IMR-90 (cell line): ENCODE results near the gene CUX1. TPM values are rescaled to one million over a fixed set of nuclear protein-coding genes. Genes with fewer than 3 reads are reported as not detected.

Source experiments
- ATAC-seq: fragments of 200-7000 bp; cut with Tn5 transposase; 2 replicates; pipeline ENCODE4 v1.9.1; 2020; ENCODE audit warnings: low read depth, mild to moderate bottlenecking, moderate library complexity
- BruUV-seq: library from RNA; stranded (reverse); fragments of 400-500 nt; replicated peaks from 2 replicates; lab custom pipeline; 2021; lab: Mats Ljungman, UMichigan
- CTCF ChIA-PET: fragments of 300-600 bp; formaldehyde crosslinking; extraction: SDS; loops from one replicate; lab custom pipeline; 2021; ENCODE audit warnings: antibody characterized with exemption; lab: Yijun Ruan, JAX
- POLR2A ChIA-PET: fragments of 300-600 bp; sonication (Branson Sonifier 250); formaldehyde crosslinking; loops from one replicate; lab custom pipeline; 2022; ENCODE audit warnings: antibody characterized with exemption; ENCODE audit not compliant: unreplicated experiment; lab: Charles Lee
- DNase-seq: peaks from one replicate; pipeline ENCODE4 v3.0.0; 2013
- H2AFZ ChIP-seq: replicated peaks from 2 replicates; pipeline ENCODE3; 2013; ENCODE audit warnings: low read length, mild to moderate bottlenecking; ENCODE audit not compliant: poor library complexity
- H2AK5ac ChIP-seq: 2 replicates; pipeline ENCODE4 v1.6.1; 2013; ENCODE audit warnings: low read depth, low read length, inconsistent platforms
- H2AK9ac ChIP-seq: replicated peaks from 2 replicates; pipeline ENCODE3; 2013; ENCODE audit warnings: mild to moderate bottlenecking, low read depth, low read length, moderate library complexity; ENCODE audit not compliant: poor library complexity
- H2BK120ac ChIP-seq: 2 replicates; pipeline ENCODE4 v1.6.1; 2013; ENCODE audit warnings: low read depth, low read length, inconsistent platforms
- H2BK15ac ChIP-seq: 3 replicates; pipeline ENCODE4 v1.6.1; 2013; ENCODE audit warnings: low read depth, low read length, inconsistent platforms
- H2BK20ac ChIP-seq: 2 replicates; pipeline ENCODE4 v1.6.1; 2013; ENCODE audit warnings: low read depth, mild to moderate bottlenecking, inconsistent platforms, low read length, moderate library complexity
- H2BK5ac ChIP-seq: 2 replicates; pipeline ENCODE4 v1.6.1; 2013; ENCODE audit warnings: mild to moderate bottlenecking, low read depth, low read length, inconsistent platforms; ENCODE audit not compliant: poor library complexity, severe bottlenecking
- H3K14ac ChIP-seq: replicated peaks from 2 replicates; pipeline ENCODE4 v1.6.1; 2013; ENCODE audit warnings: low read depth, low read length, inconsistent platforms
- H3K18ac ChIP-seq: 2 replicates; pipeline ENCODE4 v1.6.1; 2013; ENCODE audit warnings: low read depth, low read length, control low read depth
- H3K23ac ChIP-seq: 2 replicates; pipeline ENCODE4 v1.6.1; 2013; ENCODE audit warnings: low read depth, low read length, inconsistent platforms
- H3K27ac ChIP-seq: 2 replicates; pipeline ENCODE4 v1.5.1; 2013; ENCODE audit warnings: mild to moderate bottlenecking, control low read depth, low read length; ENCODE audit not compliant: insufficient read depth
- H3K27me3 ChIP-seq: 2 replicates; pipeline ENCODE4 v1.6.1; 2013; ENCODE audit warnings: low read length; ENCODE audit not compliant: control insufficient read depth, insufficient read depth
- H3K36me3 ChIP-seq: 2 replicates; pipeline ENCODE4 v1.6.1; 2013; ENCODE audit warnings: low read length, mixed read lengths; ENCODE audit not compliant: control insufficient read depth, insufficient read depth
- H3K4ac ChIP-seq: 2 replicates; pipeline ENCODE4 v1.6.1; 2013; ENCODE audit warnings: low read depth, low read length, inconsistent platforms
- H3K4me1 ChIP-seq: 2 replicates; pipeline ENCODE4 v1.6.1; 2013; ENCODE audit warnings: low read length, mixed read lengths; ENCODE audit not compliant: control insufficient read depth, insufficient read depth
- H3K4me2 ChIP-seq: 2 replicates; pipeline ENCODE4 v1.6.1; 2013; ENCODE audit warnings: low read depth, mild to moderate bottlenecking, control low read depth, low read length, moderate library complexity
- H3K4me3 ChIP-seq: 2 replicates; pipeline ENCODE4 v1.5.1; 2013; ENCODE audit warnings: low read depth, mild to moderate bottlenecking, control low read depth, low read length, moderate library complexity; ENCODE audit not compliant: insufficient read depth
- H3K56ac ChIP-seq: 2 replicates; pipeline ENCODE4 v1.6.1; 2013; ENCODE audit warnings: low read length, inconsistent platforms; ENCODE audit not compliant: insufficient read depth; ENCODE audit errors: extremely low read depth
- H3K79me1 ChIP-seq, 2 experiments: 2 replicates each; pipeline ENCODE4 v1.6.1; 2013; ENCODE audit warnings: low read length in 2 of 2, inconsistent platforms in 1 of 2, low read depth in 1 of 2
- H3K9ac ChIP-seq: 2 replicates; pipeline ENCODE4 v1.6.1; 2013; ENCODE audit warnings: low read depth, low read length, control low read depth
- H3K9me1 ChIP-seq: 2 replicates; pipeline ENCODE4 v1.6.1; 2013; ENCODE audit warnings: low read length, inconsistent platforms; ENCODE audit not compliant: insufficient read depth
- H3K9me3 ChIP-seq: 2 replicates; pipeline ENCODE4 v1.6.1; 2013; ENCODE audit warnings: low read length; ENCODE audit not compliant: control insufficient read depth, insufficient read depth
- H4K20me1 ChIP-seq: 2 replicates; pipeline ENCODE4 v1.6.1; 2013; ENCODE audit warnings: low read length, inconsistent platforms; ENCODE audit not compliant: insufficient read depth
- H4K5ac ChIP-seq: 2 replicates; pipeline ENCODE4 v1.6.1; 2013; ENCODE audit warnings: mild to moderate bottlenecking, low read depth, low read length, control low read depth
- H4K8ac ChIP-seq, 2 experiments: 2 replicates each; pipeline ENCODE4 v1.6.1; 2013; ENCODE audit warnings: low read depth in 2 of 2, low read length in 2 of 2, control low read depth in 1 of 2, inconsistent platforms in 1 of 2
- H4K91ac ChIP-seq: 2 replicates; pipeline ENCODE4 v1.6.1; 2013; ENCODE audit warnings: low read depth, low read length, inconsistent platforms; ENCODE audit not compliant: insufficient read depth
- BHLHE40 ChIP-seq: fragments of 150-350 bp; IDR thresholded peaks from 2 replicates; pipeline ENCODE4 v1.6.1; 2016; ENCODE audit warnings: mild to moderate bottlenecking, low read depth, low read length
- CEBPB ChIP-seq: IDR thresholded peaks from 2 replicates; pipeline ENCODE4 v1.6.1; 2012; ENCODE audit warnings: low read depth, low read length, improper control_type of control experiment
- CHD1 ChIP-seq: IDR thresholded peaks from 2 replicates; pipeline ENCODE4 v1.6.1; 2012; ENCODE audit warnings: low read depth, low read length, improper control_type of control experiment
- FOS ChIP-seq: fragments of 150-350 bp; IDR thresholded peaks from 2 replicates; pipeline ENCODE4 v1.6.1; 2016; ENCODE audit warnings: low read depth, low read length
- MAFK ChIP-seq: IDR thresholded peaks from 2 replicates; pipeline ENCODE4 v1.6.1; 2012; ENCODE audit warnings: low read depth, low read length, improper control_type of control experiment
- MXI1 ChIP-seq: IDR thresholded peaks from 2 replicates; pipeline ENCODE4 v1.6.1; 2012; ENCODE audit warnings: low read depth, mild to moderate bottlenecking, low read length, moderate library complexity, borderline replicate concordance
- POLR2A ChIP-seq: IDR thresholded peaks from 2 replicates; pipeline ENCODE4 v1.6.1; 2012; ENCODE audit warnings: mild to moderate bottlenecking, low read depth, low read length
- RAD21 ChIP-seq: IDR thresholded peaks from 2 replicates; pipeline ENCODE4 v1.6.1; 2012; ENCODE audit warnings: low read length, improper control_type of control experiment
- RFX5 ChIP-seq: IDR thresholded peaks from 2 replicates; pipeline ENCODE4 v1.8.0; 2012; ENCODE audit warnings: low read depth, mild to moderate bottlenecking, low read length, moderate library complexity
- SMC3 ChIP-seq: fragments of 150-350 bp; IDR thresholded peaks from 2 replicates; pipeline ENCODE4 v1.6.1; 2016; ENCODE audit warnings: low read depth, mild to moderate bottlenecking, antibody characterized with exemption, low read length, moderate library complexity
- WGBS, 2 experiments: methylation state at CpG; one replicate each; pipeline versions ENCODE4 v1.1.5 to v1.1.7; 2013; ENCODE audit warnings: missing lambda C conversion rate in 2 of 2; ENCODE audit not compliant: insufficient read length in 1 of 2; ENCODE audit errors: extremely low coverage in 2 of 2; 5-methylcytosine and 5-hydroxymethylcytosine counted together
- dilution Hi-C: fragments of 300-500 bp; cut with HindIII; formaldehyde crosslinking; loops from one replicate; pipeline ENCODE4 v1.14.3; 2018; ENCODE audit warnings: low sequenced_read_pairs; ENCODE audit not compliant: unreplicated experiment
- in situ Hi-C: fragments of 300-500 bp; cut with MboI; formaldehyde crosslinking; loops from 3 replicates; pipeline ENCODE4 v1.14.3; 2019; ENCODE audit warnings: low sequenced_read_pairs, inconsistent platforms, mixed read lengths
- intact Hi-C: fragments of 100-400 bp; cut with micrococcal nuclease; formaldehyde crosslinking; loops from 2 replicates; pipeline ENCODE4 v1.10.0; 2022
- polyA plus RNA-seq, 3 experiments: library from polyadenylated mRNA; depleted of rRNA; stranded (reverse); fragments of >200 nt; gene quantifications; 2 replicates each; pipeline ENCODE4 v1.2.3, GENCODE V29; 2012; ENCODE audit warnings: low replicate concordance in 1 of 3
- total RNA-seq: library from RNA; depleted of rRNA; stranded (reverse); fragments of >200 nt; gene quantifications from 2 replicates; pipeline ENCODE4 v1.2.3, GENCODE V29; 2012
- TF ChIP-seq, protein P1 (sequence below): fragments of 150-350 bp; IDR thresholded peaks from 2 replicates; pipeline ENCODE4 v1.6.1; 2017; ENCODE audit warnings: mild to moderate bottlenecking, antibody characterized with exemption, low read length, low read depth
- TF ChIP-seq, protein P2 (sequence below): fragments of 150-350 bp; IDR thresholded peaks from 2 replicates; pipeline ENCODE4 v1.6.1; 2016; ENCODE audit warnings: low read depth, mild to moderate bottlenecking, low read length, moderate library complexity, borderline replicate concordance

CUX1 gene
- total and polyA plus RNA-seq, 2 of the 4 experiments (the other 2 are of a cell fraction) = 19.7 to 46.4 TPM

DNA sequence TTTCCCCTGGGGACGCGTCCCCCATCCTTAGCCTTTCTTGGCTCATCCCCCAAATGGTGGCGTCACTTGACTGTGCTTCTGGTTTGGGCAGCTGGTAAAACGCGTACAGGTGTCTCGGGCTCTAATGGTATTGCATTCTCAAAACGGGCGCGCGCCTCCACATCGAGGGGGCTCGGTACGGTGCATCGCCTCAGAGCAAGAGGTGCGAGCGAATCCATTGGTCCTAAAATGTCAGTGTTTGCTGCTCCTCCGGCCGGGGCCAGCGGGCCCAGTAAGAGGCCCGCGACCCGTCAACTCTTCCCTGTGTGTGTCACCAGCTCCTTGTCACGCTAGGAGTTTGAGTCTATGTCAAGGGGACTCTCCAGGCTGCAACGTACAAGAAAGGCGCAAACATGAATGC lies 378.6 kb downstream of the CUX1 start:
- H3K36me3 ChIP-seq = peaks cover 50% of the 10 kb centered on the region
- ATAC-seq (no peak), DNase-seq (no peak)
- 96% methylated on average over 16 of the region's 25 CpGs; no CpG with 5 or more reads in 1 of the 2 experiments for WGBS, 2 experiments
- H2BK120ac ChIP-seq = no peak overlapping the region
- H2AK5ac ChIP-seq = no peak overlapping the region
- no peak overlapping the region for H3K18ac ChIP-seq
- H2BK20ac ChIP-seq = no peak overlapping the region
- no peaks in the 10 kb centered on the region; the same call in 1 of the 2 replicates for H3K9me1 ChIP-seq
- H3K9me3 ChIP-seq = no peaks in the 10 kb centered on the region
- in situ Hi-C loops = no loop called here
- H3K27me3 ChIP-seq = no peaks in the 10 kb centered on the region
- no peak overlapping the region for H3K4me2 ChIP-seq
- no peak overlapping the region for H2BK5ac ChIP-seq
- ChIA-PET CTCF (no interaction called here), POLR2A (no interaction called here)
- H3K14ac ChIP-seq = no peak overlapping the region
- H3K27ac ChIP-seq = no peak overlapping the region
- no peaks in the 10 kb centered on the region for H4K20me1 ChIP-seq
- H2AFZ ChIP-seq = no peak overlapping the region
- H3K56ac ChIP-seq = no peak overlapping the region
- H3K4me1 ChIP-seq = no peaks in the 10 kb centered on the region
- H3K4me3 ChIP-seq = no peak overlapping the region
- intact Hi-C loops = no loop called here
- H4K5ac ChIP-seq = no peak overlapping the region
- no peak overlapping the region for H2BK15ac ChIP-seq
- no TSS peak for BruUV-seq
- H3K4ac ChIP-seq = no peak overlapping the region
- peaks cover 0 to 11% of the 10 kb centered on the region in 2 experiments; a peak in 1 of 4 replicates for H3K79me1 ChIP-seq
- TF ChIP-seq, protein P1, sequence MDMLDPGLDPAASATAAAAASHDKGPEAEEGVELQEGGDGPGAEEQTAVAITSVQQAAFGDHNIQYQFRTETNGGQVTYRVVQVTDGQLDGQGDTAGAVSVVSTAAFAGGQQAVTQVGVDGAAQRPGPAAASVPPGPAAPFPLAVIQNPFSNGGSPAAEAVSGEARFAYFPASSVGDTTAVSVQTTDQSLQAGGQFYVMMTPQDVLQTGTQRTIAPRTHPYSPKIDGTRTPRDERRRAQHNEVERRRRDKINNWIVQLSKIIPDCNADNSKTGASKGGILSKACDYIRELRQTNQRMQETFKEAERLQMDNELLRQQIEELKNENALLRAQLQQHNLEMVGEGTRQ = no peak
- no peak for TF ChIP-seq MAFK
- no peak for TF ChIP-seq MXI1
- TF ChIP-seq CHD1 = no peak
- TF ChIP-seq SMC3 = no peak
- TF ChIP-seq, protein P2, sequence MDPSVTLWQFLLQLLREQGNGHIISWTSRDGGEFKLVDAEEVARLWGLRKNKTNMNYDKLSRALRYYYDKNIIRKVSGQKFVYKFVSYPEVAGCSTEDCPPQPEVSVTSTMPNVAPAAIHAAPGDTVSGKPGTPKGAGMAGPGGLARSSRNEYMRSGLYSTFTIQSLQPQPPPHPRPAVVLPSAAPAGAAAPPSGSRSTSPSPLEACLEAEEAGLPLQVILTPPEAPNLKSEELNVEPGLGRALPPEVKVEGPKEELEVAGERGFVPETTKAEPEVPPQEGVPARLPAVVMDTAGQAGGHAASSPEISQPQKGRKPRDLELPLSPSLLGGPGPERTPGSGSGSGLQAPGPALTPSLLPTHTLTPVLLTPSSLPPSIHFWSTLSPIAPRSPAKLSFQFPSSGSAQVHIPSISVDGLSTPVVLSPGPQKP = no peak
- TF ChIP-seq CEBPB = no peak
- no peak for TF ChIP-seq BHLHE40
- no peak for TF ChIP-seq FOS
- TF ChIP-seq RAD21 = no peak
- TF ChIP-seq RFX5 = no peak
- TF ChIP-seq POLR2A = no peak
- H3K9ac ChIP-seq = no peak overlapping the region
- dilution Hi-C loops = no loop called here
- H2AK9ac ChIP-seq = no peak overlapping the region
- no peak overlapping the region for H4K8ac ChIP-seq
- H4K91ac ChIP-seq = no peak overlapping the region
- H3K23ac ChIP-seq = no peak overlapping the region
